Activated CD4-positive, alpha-beta T cell treated with anti-CD3 and anti-CD28 coated beads, Interleukin-2, Interleukin-6, amounts not matched to agents 100 ng/mL and 50 ng/mL, durations not matched to agents 16 hours and 8 hours (primary cell): ENCODE data around the gene F7.
"Not testable (repeated sequence)": the region's sequence is repeated elsewhere in the genome, so short reads cannot be mapped to it uniquely, and the experiment has no call there.

Experiments used
- DNase-seq: peaks from one replicate; pipeline ENCODE4 v3.0.0-alpha.2; 2020

The F7 gene

DNA sequence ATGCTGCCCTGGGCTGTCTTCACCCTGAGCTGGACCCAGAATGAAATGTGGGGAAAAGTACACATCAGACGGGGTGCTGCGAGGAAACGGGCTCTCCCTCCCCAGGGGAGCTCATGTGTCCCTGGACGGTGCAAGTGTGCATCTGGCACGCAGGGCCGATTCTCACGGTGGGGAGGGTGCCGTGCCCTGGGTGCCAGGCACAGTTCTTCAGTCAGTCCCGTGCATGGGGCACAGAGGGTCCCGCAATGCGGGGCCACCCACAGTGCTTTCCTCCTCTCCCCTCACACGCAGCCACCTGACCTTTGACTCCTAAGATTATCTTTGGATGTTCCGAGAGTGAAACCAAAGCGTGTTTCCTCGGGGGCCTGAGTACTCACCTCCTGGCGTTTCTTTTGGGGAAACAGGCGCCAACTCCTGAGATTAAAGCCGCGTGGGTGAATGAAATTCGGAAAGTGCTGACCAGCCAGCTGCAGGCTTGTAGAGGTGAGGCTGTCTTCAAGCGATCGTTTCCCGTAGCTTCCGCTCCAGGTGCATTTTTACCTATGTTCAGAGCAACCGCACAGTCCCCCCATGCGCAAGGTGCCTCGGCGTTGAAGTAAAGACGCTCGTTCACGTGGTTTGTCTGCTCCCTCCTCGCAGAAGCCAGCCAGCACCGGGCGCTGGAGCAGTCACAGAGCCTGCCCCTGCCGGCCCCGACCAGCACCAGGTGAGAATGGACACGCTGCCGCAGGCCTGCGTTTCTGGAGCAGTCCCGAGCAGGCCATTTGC is 17.5 kb upstream of the F7 start:
- DNase-seq: no peak

DNA sequence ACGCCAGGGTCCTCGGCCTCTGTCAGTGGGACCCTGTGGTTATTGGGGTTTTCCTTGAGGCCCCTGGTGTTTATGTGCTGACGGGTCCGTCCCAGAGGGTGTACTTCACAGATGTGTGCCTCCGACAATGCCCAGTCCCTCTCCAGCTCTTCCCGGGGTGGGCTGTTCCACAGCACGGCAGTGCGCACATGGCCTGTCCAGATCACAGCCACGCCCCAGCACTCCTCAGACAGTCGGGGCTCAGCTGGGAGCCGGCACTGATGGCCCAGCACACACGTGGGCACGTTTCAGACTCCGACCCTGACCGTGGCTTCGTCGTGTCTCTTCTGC is 16.9 kb upstream of the F7 start:
- DNase-seq: no peak

DNA sequence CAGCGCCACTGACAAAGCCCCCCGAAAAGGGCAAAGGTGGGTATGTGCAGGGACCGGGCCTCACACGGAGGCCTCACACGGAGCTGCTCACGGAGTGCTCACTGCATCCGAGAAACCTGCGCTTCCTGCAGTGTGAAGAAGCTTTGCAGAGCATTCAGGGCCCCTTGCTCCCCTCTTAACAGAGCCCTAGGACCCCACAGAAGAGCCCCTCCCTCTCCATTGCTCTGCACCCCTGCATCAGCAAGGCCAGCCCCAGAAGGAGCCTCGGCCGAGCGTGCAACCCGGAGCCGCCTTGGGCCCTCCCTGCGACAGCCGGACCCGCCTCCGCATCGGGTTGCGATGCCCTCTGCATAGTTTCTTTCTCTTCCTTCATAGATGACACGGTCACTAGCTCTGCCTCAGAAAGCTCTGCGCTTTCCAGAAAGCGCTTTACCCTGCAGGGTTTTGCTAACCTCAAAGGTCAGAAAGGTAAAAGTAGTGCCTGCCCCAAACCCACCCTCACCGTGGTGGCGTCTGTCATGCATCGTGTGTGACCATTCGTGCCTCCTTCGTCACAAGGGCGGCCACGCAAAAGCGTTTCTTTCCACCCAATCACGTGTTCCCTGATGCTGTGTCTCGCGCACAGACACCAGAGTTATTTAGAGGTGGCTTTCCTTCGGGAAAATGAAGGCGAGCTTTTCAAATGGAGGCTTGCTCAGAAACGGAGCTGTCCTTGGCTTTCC is 15.7 kb upstream of the F7 start:
- no peak for DNase-seq

DNA sequence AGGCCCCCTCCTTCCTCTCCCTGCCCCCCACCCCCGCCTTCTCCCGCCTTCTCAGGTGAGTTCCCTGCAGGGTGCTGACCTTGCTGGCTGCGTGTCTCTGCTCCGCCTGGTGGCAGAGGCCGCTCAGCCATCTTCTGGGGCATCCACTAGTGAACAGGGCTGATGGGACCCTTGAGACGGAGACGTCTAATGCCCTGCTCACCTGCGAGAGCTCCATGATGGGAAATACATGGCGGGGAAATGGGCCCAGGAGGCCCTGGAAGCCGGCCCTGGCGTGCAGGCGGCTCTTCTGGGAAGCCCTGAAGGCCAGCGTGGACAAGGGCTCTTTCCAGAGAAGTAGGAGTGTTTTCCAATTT is 15.2 kb upstream of the F7 start:
- no peak for DNase-seq

DNA sequence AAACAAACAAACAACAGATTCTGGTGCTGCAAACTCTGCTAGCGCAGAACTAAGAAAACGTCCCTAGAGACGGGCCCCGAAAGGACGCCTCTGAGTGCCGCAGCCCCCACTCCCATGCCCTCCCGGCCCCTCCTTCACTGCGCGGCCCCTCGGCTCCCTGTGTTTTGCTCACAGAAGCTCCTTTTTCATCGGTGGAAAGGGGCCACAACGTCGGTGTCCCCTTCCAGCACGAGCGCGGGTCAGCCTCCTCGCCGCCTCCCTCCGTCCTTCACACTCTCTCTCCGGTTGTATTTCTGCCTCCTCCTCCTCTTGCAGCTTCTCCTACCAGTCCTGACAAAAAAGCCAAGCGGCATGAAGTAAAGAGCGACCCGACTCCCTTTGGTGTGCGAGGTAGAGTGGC is 14.8 kb upstream of the F7 start:
- DNase-seq: no peak

DNA sequence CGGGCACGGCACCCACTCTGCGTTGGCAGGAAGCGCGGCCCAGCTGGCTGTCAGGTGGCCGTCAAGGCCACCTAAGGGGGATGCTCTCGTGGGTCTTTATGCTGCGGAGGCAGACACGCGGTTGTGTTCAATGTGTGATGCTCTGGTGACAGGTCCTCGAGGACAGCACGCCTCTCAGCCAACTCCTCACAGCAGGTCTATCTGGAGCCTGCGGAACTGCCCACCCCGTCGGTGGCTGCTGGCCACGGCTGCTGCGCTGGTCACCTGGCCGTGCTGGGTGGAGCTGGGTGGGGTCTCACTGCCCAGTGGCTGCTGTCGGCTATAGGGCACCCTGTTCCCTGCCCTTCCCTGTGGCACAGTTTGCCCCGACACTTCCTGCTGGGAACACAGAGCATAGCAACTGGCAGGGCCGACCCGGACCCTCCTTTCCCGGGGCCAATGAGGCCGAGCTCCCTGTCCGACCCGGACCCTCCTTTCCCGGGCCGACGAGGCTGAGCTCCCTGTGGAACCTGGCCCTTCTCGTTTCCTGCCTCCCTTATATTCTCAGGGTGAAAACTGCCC is 14.3 kb upstream of the F7 start:
- DNase-seq: no peak

DNA sequence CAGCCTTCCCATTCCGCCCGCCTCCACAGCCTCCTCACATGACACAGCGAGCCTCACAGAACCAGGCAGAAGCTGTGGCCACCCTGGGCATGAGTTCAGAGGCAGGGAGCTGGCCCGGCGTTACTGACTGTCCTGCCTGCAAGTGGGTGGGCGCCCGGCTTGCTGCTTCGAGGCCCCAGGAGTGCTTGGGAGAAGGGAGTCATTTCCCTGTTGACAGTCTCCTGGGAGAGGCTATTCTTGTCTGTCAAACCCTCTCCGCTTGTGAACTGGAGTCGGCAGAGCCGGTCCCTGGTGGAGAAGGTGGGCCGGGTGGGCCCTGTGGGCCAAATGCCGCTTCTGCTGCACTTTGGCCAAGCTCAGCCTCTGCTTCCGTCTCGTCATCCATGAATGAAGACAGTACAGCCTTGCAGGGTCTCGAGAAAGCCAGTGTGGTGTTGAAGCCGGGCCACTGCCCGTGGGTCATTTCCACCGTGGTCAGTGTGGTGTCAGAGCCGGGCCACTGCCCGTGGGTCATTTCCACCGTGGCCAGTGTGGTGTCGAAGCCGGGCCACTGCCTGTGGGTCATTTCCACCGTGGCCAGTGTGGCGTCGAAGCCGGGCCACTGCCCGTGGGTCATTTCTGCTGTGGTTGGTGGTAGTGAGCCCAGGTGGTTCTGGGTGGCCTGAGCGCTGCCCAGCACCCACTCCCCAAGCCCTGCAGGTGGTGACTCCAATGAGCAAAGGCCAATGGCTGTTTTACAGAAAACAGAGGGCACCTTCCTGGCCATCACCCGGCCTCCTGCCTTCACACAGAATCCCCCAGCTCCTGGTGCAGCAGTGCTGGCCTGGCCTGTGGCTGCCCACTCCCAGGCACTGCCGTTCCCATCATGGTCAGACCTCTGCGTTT is 13.5 kb upstream of the F7 start:
- DNase-seq: no peak

DNA sequence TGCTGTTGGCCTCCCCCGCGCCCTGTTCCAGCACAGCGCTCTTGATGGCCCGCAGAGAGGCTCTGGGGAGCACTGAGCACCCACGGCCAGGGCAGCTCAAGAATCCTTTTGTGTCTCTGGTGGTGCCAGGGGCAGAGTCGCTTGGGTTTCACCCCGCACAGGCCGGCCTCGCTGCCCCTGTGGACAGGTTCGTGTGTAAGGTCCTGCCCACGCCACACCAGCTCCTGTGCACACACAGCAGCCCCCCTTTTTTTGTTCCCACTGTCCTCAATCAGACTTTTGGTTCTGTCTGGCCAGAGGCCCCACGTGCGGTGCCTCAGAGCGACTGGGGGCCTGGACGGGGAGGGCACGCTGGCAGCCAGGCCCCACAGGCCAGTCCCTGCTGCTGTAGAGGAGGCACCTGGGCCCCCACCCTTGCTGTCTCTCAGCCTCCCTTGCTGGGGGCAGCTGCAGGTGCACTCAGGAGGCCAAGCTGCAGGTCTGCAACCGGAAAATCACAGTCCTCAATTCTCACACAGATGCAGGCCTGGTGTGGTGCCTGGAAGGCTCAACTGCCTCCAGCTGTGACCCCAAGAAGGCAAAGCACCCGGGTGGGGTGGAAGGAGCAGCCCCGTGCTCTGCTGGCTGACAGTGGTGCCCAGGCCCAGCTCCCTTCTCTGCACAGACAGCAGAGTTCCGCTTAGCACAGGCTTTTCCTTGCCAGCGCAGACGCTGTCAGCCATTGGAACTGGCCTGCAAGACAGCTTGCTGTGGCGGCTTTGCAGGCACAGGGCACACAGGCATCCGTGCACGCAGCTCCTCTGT is 12.6 kb upstream of the F7 start:
- no peak for DNase-seq

DNA sequence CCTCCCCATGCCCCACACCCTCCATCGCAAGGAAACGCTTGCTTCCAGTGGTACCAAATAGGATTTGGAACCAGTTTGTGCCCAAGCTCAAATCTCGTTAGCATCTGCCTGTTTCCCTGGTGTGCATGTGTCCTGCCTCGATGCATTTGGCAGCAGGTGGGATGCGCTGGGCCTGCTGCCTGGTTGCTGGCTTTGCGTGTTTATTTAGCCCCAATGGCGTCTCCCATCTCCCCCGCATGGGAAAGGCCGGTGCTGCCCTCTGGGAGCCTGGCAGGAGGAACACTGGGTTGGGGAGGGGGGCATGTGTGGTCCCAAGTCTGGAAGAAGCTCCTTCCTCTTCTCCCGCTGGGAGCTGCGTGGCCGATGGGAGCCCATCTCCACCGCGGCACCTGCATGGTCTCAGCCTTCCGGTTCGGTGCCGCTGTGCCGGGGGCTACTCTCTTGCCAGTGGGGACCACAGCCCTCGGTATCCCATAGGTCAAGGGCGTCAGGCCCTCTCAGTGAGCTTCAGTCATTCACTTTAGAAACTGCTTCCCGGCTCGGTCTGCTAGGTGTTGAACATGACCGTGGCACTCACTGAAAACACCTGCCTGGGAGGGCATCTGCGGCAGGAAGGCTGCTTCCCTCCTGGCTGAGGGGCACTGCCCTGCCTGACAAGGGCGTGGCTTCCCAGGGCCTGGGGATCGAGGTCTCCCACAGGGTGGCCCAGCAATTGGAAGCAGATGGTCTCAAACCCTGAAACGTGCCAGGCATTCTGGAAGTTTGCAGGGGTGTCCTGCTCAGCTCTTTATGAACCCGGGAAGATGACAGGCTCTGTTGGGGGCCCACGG is 11.8 kb upstream of the F7 start:
- DNase-seq: no peak

DNA sequence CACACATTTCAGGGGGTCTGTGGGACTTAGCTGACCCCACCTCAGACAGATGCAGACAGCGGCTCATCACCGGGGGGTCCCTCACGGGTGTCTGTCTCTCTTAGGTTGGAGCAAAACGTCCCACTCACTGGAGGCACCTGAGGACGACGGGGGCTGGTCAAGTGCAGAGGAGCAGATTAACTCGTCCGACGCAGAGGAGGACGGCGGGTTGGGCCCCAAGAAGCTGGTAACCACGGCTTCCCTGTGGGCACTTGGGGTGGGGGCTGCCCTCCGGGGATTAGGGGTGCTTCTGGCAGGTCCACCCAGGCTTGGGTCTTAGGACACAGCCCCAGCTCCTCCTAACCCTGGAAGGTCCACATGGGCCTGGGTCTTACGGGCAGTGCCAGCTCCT is 11.2 kb upstream of the F7 start:
- no peak for DNase-seq

DNA sequence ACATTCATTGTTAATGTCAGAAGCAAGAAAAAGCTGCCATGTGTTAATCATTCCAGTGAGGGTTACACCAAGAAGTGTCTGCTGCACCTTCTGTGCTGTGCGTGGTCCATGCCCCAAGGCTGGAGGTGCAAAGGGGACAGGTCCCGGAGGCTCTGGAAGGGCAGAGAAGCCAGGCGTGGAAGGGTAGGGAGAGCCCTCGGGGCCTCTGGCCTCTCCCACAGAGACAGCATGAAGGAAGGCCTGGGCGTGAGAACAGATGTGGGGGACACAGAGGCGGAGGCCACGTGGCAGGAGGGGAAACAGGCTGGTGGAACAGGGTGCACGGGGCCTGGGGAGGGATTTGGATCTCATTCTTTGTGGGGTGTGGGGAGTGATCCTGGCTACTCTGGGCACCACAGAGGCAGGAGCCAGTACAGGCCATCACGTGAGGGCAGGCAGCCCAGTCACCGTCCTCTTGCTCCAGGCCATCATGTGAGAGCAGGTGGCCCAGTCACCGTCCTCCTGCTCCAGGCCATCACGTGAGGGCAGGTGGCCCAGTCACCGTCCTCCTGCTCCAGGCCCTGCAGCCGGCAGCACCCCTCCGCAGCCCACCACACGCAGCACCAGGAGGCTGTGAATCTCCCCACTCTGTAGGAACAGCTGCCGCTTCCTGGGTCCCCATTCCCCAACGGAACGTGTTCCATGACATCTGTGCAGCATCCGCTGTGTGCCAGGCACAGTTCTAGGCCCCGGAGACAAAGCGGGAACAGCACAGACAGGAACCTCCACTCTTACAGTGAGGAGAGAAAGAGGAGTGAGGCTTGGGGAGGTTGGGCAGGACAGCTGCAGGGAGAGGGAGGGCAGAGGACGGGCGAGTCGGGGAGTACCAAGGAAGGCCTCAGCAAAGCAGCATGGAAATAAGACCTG is 10.2 kb upstream of the F7 start:
- no peak for DNase-seq

DNA sequence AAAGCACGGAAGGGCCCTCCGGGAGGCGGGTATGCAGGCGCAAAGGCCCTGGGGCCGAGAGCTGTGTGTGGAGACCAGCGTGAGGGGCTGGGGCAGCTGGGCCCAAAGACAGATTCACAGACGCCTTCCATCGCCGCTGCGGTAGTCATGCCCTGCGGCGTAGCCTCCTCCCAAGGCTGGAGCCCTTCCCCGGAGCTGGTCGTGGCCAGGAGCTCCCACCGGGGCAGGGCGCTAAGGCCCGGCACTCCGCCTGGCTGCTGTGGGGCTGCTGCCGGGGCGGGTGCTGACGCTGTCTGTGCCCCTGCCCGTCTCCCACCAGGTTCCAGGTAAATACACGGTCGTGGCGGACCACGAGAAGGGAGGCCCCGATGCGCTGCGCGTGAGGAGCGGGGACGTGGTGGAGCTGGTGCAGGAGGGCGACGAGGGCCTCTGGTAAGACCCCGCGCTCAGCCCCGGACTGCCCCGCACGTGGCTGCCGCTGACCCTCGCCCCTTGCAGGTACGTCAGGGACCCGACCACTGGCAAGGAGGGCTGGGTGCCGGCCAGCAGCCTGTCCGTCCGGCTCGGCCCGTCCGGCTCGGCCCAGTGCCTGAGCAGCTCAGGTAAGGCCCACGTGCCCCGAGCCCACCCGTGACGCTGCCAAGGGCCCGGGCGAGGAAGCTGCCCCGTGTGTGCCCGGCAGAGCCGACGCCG is 9.4 kb upstream of the F7 start:
- no peak for DNase-seq

DNA sequence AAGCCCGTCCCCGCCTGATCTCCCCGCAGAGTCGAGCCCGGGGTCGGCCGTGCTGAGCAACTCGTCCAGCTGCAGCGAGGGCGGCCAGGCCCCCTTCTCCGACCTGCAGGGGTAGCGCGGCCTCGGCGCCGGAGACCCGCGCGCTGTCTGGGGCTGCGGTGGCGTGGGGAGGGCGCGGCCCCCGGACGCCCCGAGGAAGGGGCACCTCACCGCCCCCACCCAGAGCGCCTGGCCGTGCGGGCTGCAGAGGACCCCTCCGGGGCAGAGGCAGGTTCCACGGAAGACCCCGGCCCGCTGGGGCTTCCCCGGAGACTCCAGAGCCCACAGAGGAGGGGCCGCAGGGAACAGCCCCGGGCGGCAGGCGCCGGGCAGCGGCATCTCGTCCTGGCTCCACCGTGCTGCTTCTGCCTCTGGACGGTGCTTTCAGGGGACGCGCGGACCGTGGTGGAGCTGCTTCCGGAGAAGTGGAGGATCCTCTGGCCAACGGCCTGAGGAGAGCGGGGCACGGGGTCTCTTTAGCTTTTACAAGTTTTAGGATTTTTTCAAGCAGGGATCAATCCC is 8.8 kb upstream of the F7 start:
- DNase-seq: no peak

DNA sequence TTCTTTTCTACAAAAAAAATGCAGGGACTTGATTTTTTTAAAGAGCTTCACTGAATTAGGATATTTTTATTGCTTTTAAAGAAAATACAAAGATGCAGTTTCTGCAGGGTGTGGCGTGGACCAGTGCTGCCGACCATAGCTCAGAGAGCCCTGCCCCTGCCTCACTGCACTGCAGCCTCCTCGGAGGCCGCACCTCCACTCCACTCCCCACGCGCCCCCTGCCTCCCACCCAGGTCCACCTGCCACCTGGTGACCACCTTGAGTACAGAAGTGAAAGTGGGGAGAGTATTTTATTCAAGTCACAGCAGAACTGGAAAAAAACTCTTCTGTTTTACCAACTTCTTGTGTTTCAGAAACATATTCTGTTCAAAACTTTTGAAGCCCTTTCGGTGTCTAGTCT is 7.9 kb upstream of the F7 start:
- DNase-seq: no peak

DNA sequence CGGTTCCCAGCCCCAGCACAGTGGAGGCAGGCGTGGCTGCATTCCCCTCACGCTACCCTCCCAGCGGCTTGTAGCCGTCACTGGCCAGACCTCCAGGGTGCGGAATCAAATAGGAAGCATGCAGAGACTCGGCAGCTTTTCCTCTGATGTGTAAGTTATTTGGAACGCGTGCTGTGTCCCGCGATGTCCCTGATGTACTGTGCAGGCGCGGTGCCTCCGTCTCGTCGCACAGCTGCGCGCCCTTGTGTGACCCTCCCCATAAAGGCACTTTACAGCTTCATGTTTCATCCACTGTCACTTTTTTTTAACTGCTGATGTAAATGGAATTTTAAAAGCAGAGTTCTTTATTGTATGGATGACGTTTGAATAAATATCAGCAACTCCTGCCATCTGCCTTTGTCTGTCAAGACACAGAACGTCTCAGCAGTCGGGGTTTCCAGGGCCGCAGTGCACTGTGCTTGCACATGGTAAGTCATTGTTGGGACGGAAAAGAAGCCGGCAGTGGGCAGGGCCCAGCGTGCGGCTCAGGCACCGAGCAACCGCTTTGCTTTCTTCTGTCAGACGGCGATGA is 7.3 kb upstream of the F7 start:
- DNase-seq: no peak

DNA sequence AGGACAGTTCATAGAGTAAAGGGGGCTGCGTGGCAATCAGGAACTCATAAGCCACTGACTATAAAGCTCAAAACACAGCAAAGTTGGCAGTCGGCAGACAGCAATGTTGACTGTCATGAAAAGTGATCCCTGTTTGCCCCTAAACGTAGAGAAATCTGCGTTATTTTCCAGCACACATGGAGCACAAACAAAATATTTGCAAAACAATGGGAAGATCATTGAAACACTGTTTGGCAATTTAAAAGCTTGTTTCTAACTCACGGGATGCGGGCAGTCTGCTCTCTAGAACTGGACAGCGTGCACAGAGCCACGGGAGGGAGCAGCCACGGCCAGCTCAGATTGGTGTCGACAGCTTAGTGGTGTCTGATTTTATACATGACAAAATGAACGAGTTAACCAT is 6.4 kb upstream of the F7 start:
- DNase-seq: no peak

DNA sequence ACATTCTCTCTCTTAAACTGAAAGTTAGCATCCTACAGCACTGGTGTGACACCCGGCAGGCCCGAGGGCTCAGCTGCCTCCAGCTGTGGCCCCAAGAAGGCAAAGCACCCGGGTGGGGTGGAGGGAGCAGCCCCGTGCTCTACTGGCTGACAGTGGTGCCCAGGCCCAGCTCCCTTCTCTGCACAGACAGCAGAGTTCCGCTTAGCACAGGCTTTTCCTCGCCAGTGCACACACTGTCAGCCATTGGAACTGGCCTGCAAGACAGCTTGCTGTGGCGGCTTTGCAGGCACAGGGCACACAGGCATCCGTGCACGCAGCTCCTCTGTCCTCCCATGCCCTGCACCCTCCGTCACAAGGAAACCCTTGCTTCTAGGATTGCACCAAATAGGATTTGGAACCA is 3.3 kb upstream of the F7 start:
- DNase-seq: not testable (repeated sequence)

DNA sequence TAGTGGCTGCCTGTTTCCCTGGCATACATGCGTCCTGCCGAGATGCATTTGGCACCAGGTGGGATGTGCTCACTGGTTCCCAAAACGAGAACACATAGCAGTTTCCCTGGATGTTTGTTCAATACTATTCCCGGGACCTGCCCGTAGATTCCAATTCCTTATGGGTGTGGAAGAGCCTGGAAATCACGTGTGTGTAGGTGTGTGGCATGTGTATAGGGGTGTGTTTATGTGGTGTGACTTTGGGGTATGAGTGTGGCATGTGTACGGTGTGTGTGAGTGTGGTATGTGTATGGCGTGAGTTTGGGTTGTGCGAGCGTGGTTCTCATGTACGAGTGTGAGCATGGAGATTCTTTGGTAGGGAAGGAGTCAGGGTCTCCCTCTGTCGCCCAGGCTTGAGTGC is 2.9 kb upstream of the F7 start:
- no peak for DNase-seq

DNA sequence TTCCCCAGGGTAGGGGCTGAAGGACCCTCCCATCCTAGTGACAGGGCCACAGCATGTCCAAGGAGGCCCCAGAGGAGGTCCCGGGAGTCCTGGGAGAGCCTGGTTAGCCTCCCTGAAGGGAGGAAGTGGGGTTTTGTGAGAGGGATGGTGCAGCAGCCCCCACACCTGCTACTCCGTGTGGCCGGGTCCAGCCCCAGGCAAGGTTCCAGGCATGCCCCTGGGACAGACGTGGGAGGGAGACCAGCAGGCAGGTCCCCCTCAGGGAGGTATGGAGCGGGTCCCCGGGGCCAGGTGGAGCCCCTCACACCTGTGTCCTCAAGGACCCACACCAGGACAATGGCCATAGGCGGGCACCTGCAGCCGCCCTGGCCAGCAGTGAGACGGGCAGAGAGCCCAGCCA is 1.9 kb upstream of the F7 start:
- no peak for DNase-seq
